Activated naive CD8-positive, alpha-beta T cell (primary cell): ENCODE measurements around the gene CCDC88C.

Experiments used
- H3K27ac Mint-ChIP-seq: one replicate; pipeline ENCODE4 v1.8.0; 2021; ENCODE audit warnings: mixed read lengths
- H3K27me3 Mint-ChIP-seq: one replicate; pipeline ENCODE4 v1.8.0; 2021; ENCODE audit warnings: mixed read lengths
- H3K36me3 Mint-ChIP-seq: one replicate; pipeline ENCODE4 v1.8.0; 2021; ENCODE audit warnings: mixed read lengths
- H3K4me1 Mint-ChIP-seq: one replicate; pipeline ENCODE4 v1.8.0; 2021; ENCODE audit warnings: low read depth, mixed read lengths
- H3K4me3 Mint-ChIP-seq: one replicate; pipeline ENCODE4 v1.8.0; 2021; ENCODE audit warnings: mild to moderate bottlenecking, mixed read lengths
- H3K9me3 Mint-ChIP-seq: one replicate; pipeline ENCODE4 v1.8.0; 2021; ENCODE audit warnings: low read depth, mixed read lengths

The CCDC88C gene

GRCh38 chr14:91349481-91350074 lies 68.0 kb downstream of the CCDC88C start:
- H3K4me1 Mint-ChIP-seq: peaks cover 88% of the 10 kb centered on the region
- H3K36me3 Mint-ChIP-seq: peaks cover 2% of the 10 kb centered on the region
- H3K4me3 Mint-ChIP-seq: peak overlapping the region; percentile 82
- H3K9me3 Mint-ChIP-seq: no peaks in the 10 kb centered on the region
- peak overlapping the region; percentile 93 for H3K27ac Mint-ChIP-seq
- no peaks in the 10 kb centered on the region for H3K27me3 Mint-ChIP-seq

GRCh38 chr14:91348845-91349465 lies 68.7 kb downstream of the CCDC88C start:
- peaks cover 1% of the 10 kb centered on the region for H3K36me3 Mint-ChIP-seq
- H3K27me3 Mint-ChIP-seq: no peaks in the 10 kb centered on the region
- H3K4me3 Mint-ChIP-seq: peak overlapping the region; percentile 82
- H3K4me1 Mint-ChIP-seq: peaks cover 85% of the 10 kb centered on the region
- H3K9me3 Mint-ChIP-seq: no peaks in the 10 kb centered on the region
- H3K27ac Mint-ChIP-seq: peak overlapping the region; percentile 93

- no peaks in the 10 kb centered on the region for H3K36me3 Mint-ChIP-seq
- H3K9me3 Mint-ChIP-seq: no peaks in the 10 kb centered on the region
- peaks cover 66% of the 10 kb centered on the region for H3K4me1 Mint-ChIP-seq
- H3K27ac Mint-ChIP-seq: peak overlapping the region; percentile 75
- no peak overlapping the region for H3K4me3 Mint-ChIP-seq
- H3K27me3 Mint-ChIP-seq: no peaks in the 10 kb centered on the region
These were observed 70.8 kb downstream of the CCDC88C start for GRCh38 chr14:91346838-91347173.

GRCh38 chr14:91344096-91344495 lies 73.5 kb downstream of the CCDC88C start:
- Mint-ChIP-seq H3K4me3 (no peak overlapping the region), H3K27ac (peak overlapping the region; percentile 61), H3K4me1 (peaks cover 40% of the 10 kb centered on the region), H3K9me3 (no peaks in the 10 kb centered on the region), H3K36me3 (no peaks in the 10 kb centered on the region), H3K27me3 (no peaks in the 10 kb centered on the region)

GRCh38 chr14:91343051-91343450 lies 74.6 kb downstream of the CCDC88C start:
- H3K4me3 Mint-ChIP-seq: no peak overlapping the region
- no peaks in the 10 kb centered on the region for H3K9me3 Mint-ChIP-seq
- no peaks in the 10 kb centered on the region for H3K36me3 Mint-ChIP-seq
- H3K27ac Mint-ChIP-seq: peak overlapping the region; percentile 61
- no peaks in the 10 kb centered on the region for H3K27me3 Mint-ChIP-seq
- peaks cover 31% of the 10 kb centered on the region for H3K4me1 Mint-ChIP-seq

GRCh38 chr14:91342206-91342760 lies 75.3 kb downstream of the CCDC88C start:
- H3K27me3 Mint-ChIP-seq: no peaks in the 10 kb centered on the region
- H3K36me3 Mint-ChIP-seq: no peaks in the 10 kb centered on the region
- H3K4me3 Mint-ChIP-seq: no peak overlapping the region
- peaks cover 26% of the 10 kb centered on the region for H3K4me1 Mint-ChIP-seq
- H3K9me3 Mint-ChIP-seq: no peaks in the 10 kb centered on the region
- peak overlapping the region; percentile 61 for H3K27ac Mint-ChIP-seq

- no peaks in the 10 kb centered on the region for H3K9me3 Mint-ChIP-seq
- H3K36me3 Mint-ChIP-seq: no peaks in the 10 kb centered on the region
- H3K4me3 Mint-ChIP-seq: no peak overlapping the region
- H3K27ac Mint-ChIP-seq: no peak overlapping the region
- no peaks in the 10 kb centered on the region for H3K27me3 Mint-ChIP-seq
- peaks cover 21% of the 10 kb centered on the region for H3K4me1 Mint-ChIP-seq
These were observed 75.9 kb downstream of the CCDC88C start for GRCh38 chr14:91341751-91342154.

GRCh38 chr14:91341334-91341733 lies 76.3 kb downstream of the CCDC88C start:
- H3K9me3 Mint-ChIP-seq: no peaks in the 10 kb centered on the region

GRCh38 chr14:91339671-91340369 lies 77.8 kb downstream of the CCDC88C start:
- Mint-ChIP-seq H3K4me1 (peaks cover 13% of the 10 kb centered on the region), H3K36me3 (no peaks in the 10 kb centered on the region), H3K9me3 (no peaks in the 10 kb centered on the region), H3K27me3 (no peaks in the 10 kb centered on the region), H3K27ac (peak overlapping the region; percentile 61), H3K4me3 (no peak overlapping the region)

More at GRCh38 chr14:91341334-91341733, 76.3 kb downstream of the CCDC88C start:
- Mint-ChIP-seq H3K27ac (no peak overlapping the region), H3K27me3 (no peaks in the 10 kb centered on the region), H3K4me1 (peaks cover 16% of the 10 kb centered on the region), H3K36me3 (no peaks in the 10 kb centered on the region), H3K4me3 (no peak overlapping the region)

GRCh38 chr14:91339076-91339475 lies 78.5 kb downstream of the CCDC88C start:
- Mint-ChIP-seq H3K4me1 (peaks cover 13% of the 10 kb centered on the region), H3K36me3 (no peaks in the 10 kb centered on the region), H3K9me3 (no peaks in the 10 kb centered on the region), H3K27ac (no peak overlapping the region), H3K27me3 (no peaks in the 10 kb centered on the region), H3K4me3 (no peak overlapping the region)

GRCh38 chr14:91338379-91338778 lies 79.2 kb downstream of the CCDC88C start:
- H3K4me1 Mint-ChIP-seq: peaks cover 15% of the 10 kb centered on the region
- H3K27ac Mint-ChIP-seq: no peak overlapping the region
- no peaks in the 10 kb centered on the region for H3K9me3 Mint-ChIP-seq
- no peaks in the 10 kb centered on the region for H3K36me3 Mint-ChIP-seq
- H3K4me3 Mint-ChIP-seq: no peak overlapping the region
- H3K27me3 Mint-ChIP-seq: no peaks in the 10 kb centered on the region

- H3K36me3 Mint-ChIP-seq: peaks cover 3% of the 10 kb centered on the region
- H3K4me3 Mint-ChIP-seq: no peak overlapping the region
- H3K27ac Mint-ChIP-seq: no peak overlapping the region
- peaks cover 21% of the 10 kb centered on the region for H3K4me1 Mint-ChIP-seq
- H3K27me3 Mint-ChIP-seq: no peaks in the 10 kb centered on the region
- H3K9me3 Mint-ChIP-seq: no peaks in the 10 kb centered on the region
These were observed 79.8 kb downstream of the CCDC88C start for GRCh38 chr14:91337699-91338335.

- Mint-ChIP-seq H3K4me3 (no peak overlapping the region), H3K36me3 (peaks cover 3% of the 10 kb centered on the region)
These were observed 81.5 kb downstream of the CCDC88C start for GRCh38 chr14:91336093-91336450.

GRCh38 chr14:91335191-91336092 lies 82.2 kb downstream of the CCDC88C start:
- Mint-ChIP-seq H3K4me1 (peaks cover 43% of the 10 kb centered on the region), H3K9me3 (no peaks in the 10 kb centered on the region), H3K36me3 (peaks cover 3% of the 10 kb centered on the region), H3K27ac (peak overlapping the region; percentile 17), H3K27me3 (no peaks in the 10 kb centered on the region), H3K4me3 (no peak overlapping the region)

More at GRCh38 chr14:91336093-91336450, 81.5 kb downstream of the CCDC88C start:
- Mint-ChIP-seq H3K27ac (no peak overlapping the region), H3K9me3 (no peaks in the 10 kb centered on the region), H3K4me1 (peaks cover 38% of the 10 kb centered on the region), H3K27me3 (no peaks in the 10 kb centered on the region)
